GM12864 (cell line): ENCODE measurements around the gene RALA.

ENCODE experiments used
- DNase-seq: peaks from one replicate; pipeline ENCODE4 v3.0.0-alpha.2; 2011; ENCODE audit warnings: low read depth
- H3K4me3 ChIP-seq: 2 replicates; pipeline ENCODE4 v1.5.1; 2011; ENCODE audit warnings: mild to moderate bottlenecking, low read depth, low read length, control low read depth
- TF ChIP-seq, protein P1 (sequence below): IDR thresholded peaks from 2 replicates; pipeline ENCODE4 v1.5.1; 2011; ENCODE audit warnings: low read depth, mild to moderate bottlenecking, moderate library complexity, low read length, control low read depth, inconsistent platforms; ENCODE audit errors: missing control alignments

RALA gene

GRCh38 chr7:39721919-39722597, 98.7 kb downstream of the RALA start:
- H3K4me3 ChIP-seq = no peak overlapping the region
- DNase-seq = no peak
- TF ChIP-seq, protein P1, sequence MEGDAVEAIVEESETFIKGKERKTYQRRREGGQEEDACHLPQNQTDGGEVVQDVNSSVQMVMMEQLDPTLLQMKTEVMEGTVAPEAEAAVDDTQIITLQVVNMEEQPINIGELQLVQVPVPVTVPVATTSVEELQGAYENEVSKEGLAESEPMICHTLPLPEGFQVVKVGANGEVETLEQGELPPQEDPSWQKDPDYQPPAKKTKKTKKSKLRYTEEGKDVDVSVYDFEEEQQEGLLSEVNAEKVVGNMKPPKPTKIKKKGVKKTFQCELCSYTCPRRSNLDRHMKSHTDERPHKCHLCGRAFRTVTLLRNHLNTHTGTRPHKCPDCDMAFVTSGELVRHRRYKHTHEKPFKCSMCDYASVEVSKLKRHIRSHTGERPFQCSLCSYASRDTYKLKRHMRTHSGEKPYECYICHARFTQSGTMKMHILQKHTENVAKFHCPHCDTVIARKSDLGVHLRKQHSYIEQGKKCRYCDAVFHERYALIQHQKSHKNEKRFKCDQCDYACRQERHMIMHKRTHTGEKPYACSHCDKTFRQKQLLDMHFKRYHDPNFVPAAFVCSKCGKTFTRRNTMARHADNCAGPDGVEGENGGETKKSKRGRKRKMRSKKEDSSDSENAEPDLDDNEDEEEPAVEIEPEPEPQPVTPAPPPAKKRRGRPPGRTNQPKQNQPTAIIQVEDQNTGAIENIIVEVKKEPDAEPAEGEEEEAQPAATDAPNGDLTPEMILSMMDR = no peak

- TF ChIP-seq, protein P1 = no peak
- H3K4me3 ChIP-seq = no peak overlapping the region
- DNase-seq = no peak
Observed at GRCh38 chr7:39727231-39728012, 104.0 kb downstream of the RALA start.

GRCh38 chr7:39732837-39733804, 109.7 kb downstream of the RALA start:
- TF ChIP-seq, protein P1 = no peak

GRCh38 chr7:39733881-39734632, 110.7 kb downstream of the RALA start:
- TF ChIP-seq, protein P1 = no peak
- DNase-seq = no peak
- H3K4me3 ChIP-seq = peak overlapping the region; percentile 75

More at GRCh38 chr7:39732837-39733804, 109.7 kb downstream of the RALA start:
- H3K4me3 ChIP-seq = peak overlapping the region; percentile 75
- peak; percentile 95 for DNase-seq

DNA sequence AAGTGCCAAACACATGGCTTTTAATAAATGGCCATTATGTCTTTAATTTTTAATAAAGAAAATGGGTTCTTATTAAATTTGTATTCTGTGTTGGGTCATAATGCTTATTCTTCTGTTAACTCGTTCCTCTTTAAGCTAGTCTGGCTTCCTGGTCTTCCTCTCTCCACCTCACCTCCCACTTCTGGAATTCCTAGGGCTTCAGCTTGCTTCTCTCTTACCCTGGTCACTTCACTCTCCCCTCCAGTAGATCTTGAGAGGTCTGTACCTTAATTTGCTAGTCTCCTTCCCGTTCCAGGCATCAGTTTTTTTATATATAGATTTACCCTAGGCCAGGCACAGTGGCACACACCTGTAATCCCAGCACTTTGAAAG, 111.2 kb downstream of the RALA start:
- H3K4me3 ChIP-seq = peak overlapping the region; percentile 75
- no peak for DNase-seq
- TF ChIP-seq, protein P1 = no peak

DNA sequence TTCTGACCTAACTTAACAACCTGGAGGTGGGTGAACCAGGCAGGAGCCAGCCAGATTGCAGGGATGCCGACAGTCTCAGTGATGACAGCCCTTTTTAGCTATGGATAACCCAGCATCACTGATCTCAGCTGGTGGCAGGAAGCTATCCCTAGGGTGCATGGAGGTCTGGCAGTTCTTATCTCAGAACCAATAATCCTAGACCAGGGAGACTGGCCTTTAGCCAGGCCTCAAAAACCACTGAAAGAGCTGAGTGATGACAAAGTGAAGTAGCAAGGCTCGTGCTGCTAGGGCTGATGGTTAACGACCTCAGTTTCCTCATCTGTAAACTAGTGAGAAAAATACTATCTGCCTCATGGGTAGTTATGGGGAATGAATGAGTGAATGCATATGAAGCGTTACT, 112.5 kb downstream of the RALA start:
- no peak for DNase-seq
- peak overlapping the region; percentile 26; the same call in 1 of the 2 replicates for H3K4me3 ChIP-seq
- TF ChIP-seq, protein P1 = no peak
